HG03108 (cell line): ENCODE measurements around the gene PLEKHA8.
A peak's percentile ranks its signal among the peaks of the same experiment; 100 is the strongest.

Source experiments
- ATAC-seq: cut with Tn5 transposase; IDR thresholded peaks from one replicate; pipeline ENCODE4 v1.9.1; 2021; ENCODE audit warnings: moderate library complexity; ENCODE audit not compliant: unreplicated experiment

The PLEKHA8 gene

GRCh38 chr7:30062587-30062986 lies 34.4 kb downstream of the PLEKHA8 start:
- ATAC-seq, result peak; percentile 46

- no peak for ATAC-seq
Measured at GRCh38 chr7:30065746-30066145, 37.5 kb downstream of the PLEKHA8 start.

- ATAC-seq, result no peak
Measured at GRCh38 chr7:30066687-30067086, 38.5 kb downstream of the PLEKHA8 start.

- ATAC-seq, result no peak
Measured at GRCh38 chr7:30068117-30068516, 39.9 kb downstream of the PLEKHA8 start.

GRCh38 chr7:30069096-30069867 lies 41.1 kb downstream of the PLEKHA8 start:
- ATAC-seq, result no peak

GRCh38 chr7:30070052-30070451 lies 41.8 kb downstream of the PLEKHA8 start:
- ATAC-seq, result no peak

- no peak for ATAC-seq
Measured at GRCh38 chr7:30072735-30073134, 44.5 kb downstream of the PLEKHA8 start.

GRCh38 chr7:30074422-30075030 lies 46.3 kb downstream of the PLEKHA8 start:
- ATAC-seq, result no peak

- ATAC-seq, result no peak
Measured at GRCh38 chr7:30076411-30076810, 48.2 kb downstream of the PLEKHA8 start.

- no peak for ATAC-seq
Measured at GRCh38 chr7:30078280-30078679, 50.1 kb downstream of the PLEKHA8 start.

GRCh38 chr7:30079880-30080279 lies 51.7 kb downstream of the PLEKHA8 start:
- ATAC-seq, result no peak

- no peak for ATAC-seq
Measured at GRCh38 chr7:30080818-30081217, 52.6 kb downstream of the PLEKHA8 start.

GRCh38 chr7:30082686-30083085 lies 54.5 kb downstream of the PLEKHA8 start:
- no peak for ATAC-seq

GRCh38 chr7:30083334-30083733 lies 55.1 kb downstream of the PLEKHA8 start:
- no peak for ATAC-seq

- ATAC-seq, result no peak
Measured at GRCh38 chr7:30084212-30084611, 56.0 kb downstream of the PLEKHA8 start.

GRCh38 chr7:30086529-30086928 lies 58.3 kb downstream of the PLEKHA8 start:
- ATAC-seq, result no peak

- no peak for ATAC-seq
Measured at GRCh38 chr7:30087371-30087770, 59.2 kb downstream of the PLEKHA8 start.

- ATAC-seq, result no peak
Measured at GRCh38 chr7:30088362-30088761, 60.1 kb downstream of the PLEKHA8 start.

- ATAC-seq, result no peak
Measured at GRCh38 chr7:30090111-30090510, 61.9 kb downstream of the PLEKHA8 start.

- no peak for ATAC-seq
Measured at GRCh38 chr7:30091491-30091912, 63.3 kb downstream of the PLEKHA8 start.

GRCh38 chr7:30091987-30092386 lies 63.8 kb downstream of the PLEKHA8 start:
- ATAC-seq, result no peak

- no peak for ATAC-seq
Measured at GRCh38 chr7:30093420-30093952, 65.3 kb downstream of the PLEKHA8 start.
